ENCODE results near the gene TMC7. TPM values are rescaled to one million over a fixed set of nuclear protein-coding genes. Genes with fewer than 3 reads are reported as not detected.

TMC7 gene
- total and polyA plus RNA-seq, 9 of the 15 experiments (the other 6 are each of a cell fraction or from before 2014, with no cell fraction given) = 0.08 to 2.0 (median 1.5) TPM

DNA sequence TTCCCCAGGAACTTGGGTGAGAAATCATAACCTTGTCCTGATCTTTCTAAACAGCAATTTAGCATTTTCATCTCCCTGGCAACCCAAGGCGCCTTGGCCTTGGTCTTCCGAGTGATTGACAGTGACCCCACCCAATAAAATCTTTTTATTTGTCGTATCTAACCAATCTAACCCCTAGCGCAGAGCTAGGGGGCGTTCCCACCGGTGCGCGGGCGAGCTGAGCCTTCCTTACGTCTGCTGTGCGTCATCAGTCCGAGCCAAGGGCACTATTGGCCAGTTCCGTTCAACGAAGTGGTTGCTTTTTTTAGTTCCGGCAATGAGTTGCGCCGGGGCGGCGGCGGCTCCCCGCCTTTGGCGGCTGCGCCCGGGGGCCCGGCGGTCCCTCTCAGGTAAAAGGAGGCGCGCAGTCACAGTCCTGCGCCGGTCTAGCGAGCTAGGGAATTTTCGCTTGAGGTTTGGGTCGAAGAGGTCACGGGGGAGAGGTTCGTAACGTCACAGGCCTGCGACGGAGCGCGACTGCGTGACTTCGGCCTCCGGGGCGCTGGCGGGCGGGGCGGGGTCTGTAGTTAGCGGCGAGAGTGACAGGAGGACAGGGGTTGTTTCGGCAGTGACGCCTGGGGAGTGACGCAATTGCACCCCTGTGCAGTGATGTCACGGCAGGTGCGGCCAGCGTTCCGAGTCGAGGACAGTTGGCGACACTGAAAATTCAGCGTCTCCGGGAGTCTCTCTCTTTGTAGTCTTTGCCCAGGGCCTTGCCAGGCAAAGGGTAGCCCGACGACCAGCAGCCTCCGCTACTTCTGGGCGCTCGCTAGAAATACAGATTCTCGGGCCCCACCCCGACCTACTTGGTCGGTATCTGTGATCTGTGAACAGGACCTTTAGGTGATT lies 83.9 kb downstream of the TMC7 start, which contains the start of gene COQ7 (continued):
- TF ChIP-seq NFRKB (IDR thresholded peaks at IDR 0.05; ENCODE audit: low read depth) (no peak), NR2F6 (CRISPR knock-in tag; IDR thresholded peaks at IDR 0.05) (no peak), KHSRP (IDR thresholded peaks at IDR 0.05) (peak; percentile 94), ZFPM2 (CRISPR knock-in tag; IDR thresholded peaks at IDR 0.05) (no peak), ZZZ3 (IDR thresholded peaks at IDR 0.05) (no peak), ZBTB17 (CRISPR knock-in tag; IDR thresholded peaks at IDR 0.05) (no peak), CBFA2T3 (IDR thresholded peaks at IDR 0.05) (peak; percentile 51; the same call in 1 of the 2 replicates), HNRNPL (IDR thresholded peaks at IDR 0.05; ENCODE audit: low read depth, low read length) (no peak), SMARCB1 (IDR thresholded peaks at IDR 0.05; ENCODE audit: insufficient read length, low read depth) (no peak), CHD2 (IDR thresholded peaks at IDR 0.05; ENCODE audit: low read depth, low read length) (peak; percentile 78), NFIC (IDR thresholded peaks at IDR 0.05) (no peak), SMC3 (conservative IDR thresholded peaks at IDR 0.05; ENCODE audit: insufficient read depth, low read depth, low read length) (no peak), SMARCC2 (IDR thresholded peaks at IDR 0.05; ENCODE audit: low read depth) (no peak), TBP (optimal IDR thresholded peaks at IDR 0.05; ENCODE audit: low read depth, low read length) (peak; percentile 76), ZKSCAN1 (IDR thresholded peaks at IDR 0.05; ENCODE audit: low read depth, low read length) (peak; percentile 44; the same call in 1 of the 2 replicates), ZNF311 (CRISPR knock-in tag; IDR thresholded peaks at IDR 0.05) (no peak), ZBTB1 (CRISPR knock-in tag; IDR thresholded peaks at IDR 0.05; ENCODE audit: borderline replicate concordance, low read depth) (no peak), GABPB1 (CRISPR knock-in tag; IDR thresholded peaks at IDR 0.05) (peak; percentile 79; the same call in 1 of the 2 replicates), ZNF507 (tag; conservative IDR thresholded peaks at IDR 0.05) (no peak)
- TF ChIP-seq, protein P1, sequence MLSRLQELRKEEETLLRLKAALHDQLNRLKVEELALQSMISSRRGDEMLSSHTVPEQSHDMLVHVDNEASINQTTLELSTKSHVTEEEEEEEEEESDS (CRISPR knock-in tag; IDR thresholded peaks at IDR 0.05) = no peak
- TF ChIP-seq, protein P2, sequence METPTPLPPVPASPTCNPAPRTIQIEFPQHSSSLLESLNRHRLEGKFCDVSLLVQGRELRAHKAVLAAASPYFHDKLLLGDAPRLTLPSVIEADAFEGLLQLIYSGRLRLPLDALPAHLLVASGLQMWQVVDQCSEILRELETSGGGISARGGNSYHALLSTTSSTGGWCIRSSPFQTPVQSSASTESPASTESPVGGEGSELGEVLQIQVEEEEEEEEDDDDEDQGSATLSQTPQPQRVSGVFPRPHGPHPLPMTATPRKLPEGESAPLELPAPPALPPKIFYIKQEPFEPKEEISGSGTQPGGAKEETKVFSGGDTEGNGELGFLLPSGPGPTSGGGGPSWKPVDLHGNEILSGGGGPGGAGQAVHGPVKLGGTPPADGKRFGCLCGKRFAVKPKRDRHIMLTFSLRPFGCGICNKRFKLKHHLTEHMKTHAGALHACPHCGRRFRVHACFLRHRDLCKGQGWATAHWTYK (CRISPR knock-in tag; IDR thresholded peaks at IDR 0.05) = no peak
- TF ChIP-seq, protein P3, sequence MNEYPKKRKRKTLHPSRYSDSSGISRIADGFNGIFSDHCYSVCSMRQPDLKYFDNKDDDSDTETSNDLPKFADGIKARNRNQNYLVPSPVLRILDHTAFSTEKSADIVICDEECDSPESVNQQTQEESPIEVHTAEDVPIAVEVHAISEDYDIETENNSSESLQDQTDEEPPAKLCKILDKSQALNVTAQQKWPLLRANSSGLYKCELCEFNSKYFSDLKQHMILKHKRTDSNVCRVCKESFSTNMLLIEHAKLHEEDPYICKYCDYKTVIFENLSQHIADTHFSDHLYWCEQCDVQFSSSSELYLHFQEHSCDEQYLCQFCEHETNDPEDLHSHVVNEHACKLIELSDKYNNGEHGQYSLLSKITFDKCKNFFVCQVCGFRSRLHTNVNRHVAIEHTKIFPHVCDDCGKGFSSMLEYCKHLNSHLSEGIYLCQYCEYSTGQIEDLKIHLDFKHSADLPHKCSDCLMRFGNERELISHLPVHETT (CRISPR knock-in tag; conservative IDR thresholded peaks at IDR 0.05 in 1 of 2, IDR thresholded peaks at IDR 0.05 in 1 of 2) = peak in 1 of 2 experiments; percentile 71; a peak in 1 of 4 replicates
- TF ChIP-seq, protein P4, sequence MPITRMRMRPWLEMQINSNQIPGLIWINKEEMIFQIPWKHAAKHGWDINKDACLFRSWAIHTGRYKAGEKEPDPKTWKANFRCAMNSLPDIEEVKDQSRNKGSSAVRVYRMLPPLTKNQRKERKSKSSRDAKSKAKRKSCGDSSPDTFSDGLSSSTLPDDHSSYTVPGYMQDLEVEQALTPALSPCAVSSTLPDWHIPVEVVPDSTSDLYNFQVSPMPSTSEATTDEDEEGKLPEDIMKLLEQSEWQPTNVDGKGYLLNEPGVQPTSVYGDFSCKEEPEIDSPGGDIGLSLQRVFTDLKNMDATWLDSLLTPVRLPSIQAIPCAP (CRISPR knock-in tag; IDR thresholded peaks at IDR 0.05; ENCODE audit: borderline replicate concordance) = no peak
- TF ChIP-seq, protein P5, sequence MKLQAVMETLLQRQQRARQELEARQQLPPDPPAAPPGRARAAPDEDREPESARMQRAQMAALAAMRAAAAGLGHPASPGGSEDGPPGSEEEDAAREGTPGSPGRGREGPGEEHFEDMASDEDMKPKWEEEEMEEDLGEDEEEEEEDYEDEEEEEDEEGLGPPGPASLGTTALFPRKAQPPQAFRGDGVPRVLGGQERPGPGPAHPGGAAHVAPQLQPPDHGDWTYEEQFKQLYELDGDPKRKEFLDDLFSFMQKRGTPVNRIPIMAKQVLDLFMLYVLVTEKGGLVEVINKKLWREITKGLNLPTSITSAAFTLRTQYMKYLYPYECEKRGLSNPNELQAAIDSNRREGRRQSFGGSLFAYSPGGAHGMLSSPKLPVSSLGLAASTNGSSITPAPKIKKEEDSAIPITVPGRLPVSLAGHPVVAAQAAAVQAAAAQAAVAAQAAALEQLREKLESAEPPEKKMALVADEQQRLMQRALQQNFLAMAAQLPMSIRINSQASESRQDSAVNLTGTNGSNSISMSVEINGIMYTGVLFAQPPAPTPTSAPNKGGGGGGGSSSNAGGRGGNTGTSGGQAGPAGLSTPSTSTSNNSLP (IDR thresholded peaks at IDR 0.05; ENCODE audit: borderline replicate concordance, low read depth, low read length) = peak; percentile 64; the same call in 1 of the 2 replicates

All from K562 (cell line).